Right hindlimb (tissue), 1 donor: ENCODE measurements around the gene CASZ1.
A peak's percentile ranks its signal among the peaks of the same experiment; 100 is the strongest.

Source experiments
- DNase-seq: peaks from one replicate; pipeline ENCODE4 v3.0.0-alpha.2; 2018

Gene CASZ1

GRCh38 chr1:10796029-10796944 lies at the start of gene CASZ1:
TSS of gene CASZ1 (minus strand) at chr1:10796646. CDS start at chr1:10693889, 102,757 bp downstream.
- peak; percentile 90 for DNase-seq

- DNase-seq = no peak
Observed at GRCh38 chr1:10843697-10844096, 47.3 kb upstream of the CASZ1 start.

- DNase-seq = no peak
Observed at GRCh38 chr1:10841118-10841517, 44.7 kb upstream of the CASZ1 start.

- DNase-seq = no peak
Observed at GRCh38 chr1:10839188-10839770, 42.8 kb upstream of the CASZ1 start.

- DNase-seq = no peak
Observed at GRCh38 chr1:10838541-10838940, 42.1 kb upstream of the CASZ1 start.

- DNase-seq = no peak
Observed at GRCh38 chr1:10836726-10837125, 40.3 kb upstream of the CASZ1 start.

GRCh38 chr1:10835822-10836421 lies 39.5 kb upstream of the CASZ1 start:
- DNase-seq = peak; percentile 80

GRCh38 chr1:10835421-10835820 lies 39.0 kb upstream of the CASZ1 start:
- DNase-seq = no peak

- DNase-seq = no peak
Observed at GRCh38 chr1:10834770-10835412, 38.4 kb upstream of the CASZ1 start.

- DNase-seq = no peak
Observed at GRCh38 chr1:10833630-10834557, 37.4 kb upstream of the CASZ1 start.

GRCh38 chr1:10832703-10833102 lies 36.3 kb upstream of the CASZ1 start:
- no peak for DNase-seq

- DNase-seq = no peak
Observed at GRCh38 chr1:10830961-10831668, 34.7 kb upstream of the CASZ1 start.

GRCh38 chr1:10829965-10830515 lies 33.6 kb upstream of the CASZ1 start:
- no peak for DNase-seq

GRCh38 chr1:10829067-10829818 lies 32.8 kb upstream of the CASZ1 start:
- no peak for DNase-seq

- DNase-seq = no peak
Observed at GRCh38 chr1:10827377-10828333, 31.2 kb upstream of the CASZ1 start.

- no peak for DNase-seq
Observed at GRCh38 chr1:10825592-10825991, 29.1 kb upstream of the CASZ1 start.

- no peak for DNase-seq
Observed at GRCh38 chr1:10824821-10825540, 28.5 kb upstream of the CASZ1 start.

- DNase-seq = no peak
Observed at GRCh38 chr1:10823000-10823401, 26.6 kb upstream of the CASZ1 start.

- no peak for DNase-seq
Observed at GRCh38 chr1:10821388-10821787, 24.9 kb upstream of the CASZ1 start.
